OCI-M1 (cell line): ENCODE results near the gene RASGRF1.
"Not testable (repeated sequence)": the region's sequence is repeated elsewhere in the genome, so short reads cannot be mapped to it uniquely, and the experiment has no call there.

Experiments
- DNase-seq: peaks from one replicate; lab custom pipeline; 2025; lab: John Stamatoyannopoulos, UW

Gene RASGRF1

DNA sequence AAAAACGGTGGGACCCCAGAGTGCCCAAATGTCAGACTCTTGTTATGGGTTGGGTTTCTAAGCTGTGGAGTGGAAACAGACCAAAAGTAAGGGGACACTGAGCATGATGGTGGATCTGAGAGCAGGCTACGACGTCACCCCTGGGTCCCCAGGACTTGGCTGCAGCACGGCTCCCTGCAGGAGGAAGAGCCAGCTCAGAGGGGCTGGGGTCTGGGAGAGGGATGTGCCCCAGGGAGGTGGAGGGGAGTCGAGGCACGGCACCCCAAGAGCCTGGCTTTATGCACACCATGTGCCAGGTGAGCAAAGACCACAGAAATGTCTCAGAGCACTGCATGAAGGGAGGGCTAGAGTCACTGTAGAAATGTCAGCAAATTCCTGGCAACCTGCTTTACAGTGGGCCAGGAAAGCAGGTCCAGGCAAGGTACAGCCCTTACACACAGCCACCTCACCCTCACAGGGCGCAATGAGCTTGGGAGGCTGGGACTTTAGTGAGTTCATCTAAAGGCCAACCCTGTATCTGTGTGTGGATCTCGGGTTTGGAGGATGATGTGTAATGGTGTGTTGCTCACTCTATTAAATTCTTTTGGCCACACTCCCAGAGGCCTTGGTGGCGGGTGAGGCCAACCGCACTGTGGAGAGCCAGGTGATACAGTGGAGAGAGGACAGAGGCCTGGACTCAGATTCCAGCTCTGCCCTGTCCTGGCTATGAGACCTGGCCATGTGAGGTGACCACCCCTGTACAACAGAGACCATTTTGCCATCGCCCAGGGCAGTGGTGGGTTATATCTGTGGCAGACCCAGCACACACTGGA is 159.8 kb downstream of the RASGRF1 start:
- no peak for DNase-seq

DNA sequence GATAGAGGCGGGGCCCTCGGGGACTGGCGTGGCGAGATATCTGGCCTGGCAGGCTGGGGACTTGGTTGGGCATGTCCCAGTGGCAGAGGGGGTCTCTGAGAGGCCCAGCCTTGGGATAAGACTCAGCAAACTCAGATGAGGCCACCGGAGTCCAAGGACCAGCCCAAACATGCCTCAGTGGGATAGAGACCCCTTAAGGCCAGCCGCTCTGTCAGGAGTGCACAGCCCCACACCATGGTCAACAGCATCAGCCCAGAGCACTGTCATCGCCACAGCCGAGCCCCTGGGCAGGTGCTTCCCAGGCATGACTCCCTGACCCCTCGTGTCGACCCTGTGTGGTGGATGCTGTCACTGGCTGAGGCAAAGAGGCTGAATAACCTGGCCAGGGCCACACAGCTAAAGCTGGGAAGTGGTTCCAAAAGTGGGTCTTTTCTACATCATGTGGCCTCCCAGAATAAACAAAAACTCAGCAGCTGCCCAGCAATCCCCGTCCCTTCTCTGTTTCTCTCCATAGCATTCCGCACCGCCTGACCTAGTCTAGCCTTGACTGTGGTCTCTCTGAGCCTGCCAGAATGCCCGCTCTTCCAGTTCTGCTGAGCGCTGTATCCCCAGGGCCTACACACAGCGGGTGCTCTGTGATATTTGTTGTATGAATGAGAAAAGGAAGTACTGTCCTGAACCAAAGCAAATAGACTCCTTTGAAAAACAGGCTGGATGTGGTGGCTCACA is 160.9 kb downstream of the RASGRF1 start:
- DNase-seq = no peak

DNA sequence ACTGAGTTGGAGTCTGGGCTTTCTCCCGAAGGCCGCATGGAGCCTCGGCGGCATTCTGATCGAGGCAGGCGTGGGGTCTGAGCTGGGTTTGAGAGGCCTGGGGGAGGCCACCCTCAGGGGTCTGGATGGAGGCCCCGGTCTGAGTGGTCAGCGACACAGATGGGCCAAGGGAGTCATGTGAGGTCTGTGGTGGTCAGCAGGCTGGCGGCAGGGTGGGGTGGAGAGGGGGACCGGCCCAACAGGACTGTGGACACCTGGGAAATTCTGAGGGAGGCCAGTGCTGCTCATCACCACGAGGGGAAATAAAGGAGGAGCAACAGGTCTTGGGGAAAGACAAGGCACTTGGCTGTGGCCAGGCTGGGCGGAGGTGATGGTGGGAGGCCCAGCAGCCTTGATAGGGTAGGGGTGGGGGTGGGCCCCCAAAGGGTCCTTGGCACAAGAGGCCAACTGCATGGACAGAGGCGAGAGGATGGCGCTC is 161.9 kb downstream of the RASGRF1 start:
- no peak for DNase-seq

DNA sequence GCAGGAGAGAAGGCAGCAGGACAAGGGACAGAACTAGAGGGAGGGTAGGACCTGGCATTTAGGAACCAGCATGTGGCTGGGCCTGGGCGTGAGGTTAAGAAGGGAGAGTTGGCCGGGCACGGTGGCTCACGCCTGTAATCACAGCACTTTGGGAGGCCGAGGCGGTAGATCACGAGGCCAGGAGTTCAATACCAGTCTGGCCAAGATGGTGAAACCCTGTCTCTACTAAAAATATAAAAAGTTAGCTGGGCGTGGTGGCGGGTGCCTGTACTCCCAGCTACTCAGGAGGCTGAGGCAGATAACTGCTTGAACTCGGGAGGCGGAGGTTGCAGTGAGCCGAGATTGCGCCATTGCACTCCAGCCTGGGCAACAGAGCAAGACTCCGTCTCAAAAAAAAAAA is 162.4 kb downstream of the RASGRF1 start:
- DNase-seq = not testable (repeated sequence)

DNA sequence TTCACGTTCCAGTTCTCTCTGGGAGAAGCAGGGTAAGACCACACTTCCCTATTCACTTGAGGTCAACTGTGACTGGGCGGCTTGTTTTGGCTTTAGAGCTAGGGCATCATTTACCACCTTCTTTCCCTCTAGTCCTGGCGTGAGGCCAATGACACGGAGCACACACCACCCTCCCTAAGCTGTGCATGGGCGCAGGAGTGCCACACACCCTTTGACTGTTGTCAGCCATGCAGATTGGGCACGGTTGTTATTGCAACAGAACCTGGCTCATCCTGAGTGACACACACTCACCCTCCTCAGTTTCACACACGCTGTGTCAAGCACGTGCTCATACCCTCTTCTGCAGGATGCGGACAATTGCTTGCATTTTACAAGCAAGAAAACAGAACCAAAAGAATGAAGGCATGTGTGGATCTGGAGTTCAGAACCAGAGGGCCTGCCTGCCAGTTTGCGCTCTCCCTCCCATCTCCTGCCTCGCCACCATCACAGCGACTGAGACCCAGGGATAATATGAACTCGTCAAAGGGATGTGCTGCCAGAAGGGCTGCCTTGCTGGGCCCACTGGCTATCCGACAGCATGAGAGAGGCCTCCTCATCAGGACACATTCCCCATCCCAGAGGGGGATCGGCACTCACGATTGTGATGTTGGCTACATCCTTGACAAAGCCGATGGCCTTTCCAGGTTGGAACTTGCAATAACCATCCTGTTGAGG is 163.3 kb downstream of the RASGRF1 start:
- DNase-seq = no peak

DNA sequence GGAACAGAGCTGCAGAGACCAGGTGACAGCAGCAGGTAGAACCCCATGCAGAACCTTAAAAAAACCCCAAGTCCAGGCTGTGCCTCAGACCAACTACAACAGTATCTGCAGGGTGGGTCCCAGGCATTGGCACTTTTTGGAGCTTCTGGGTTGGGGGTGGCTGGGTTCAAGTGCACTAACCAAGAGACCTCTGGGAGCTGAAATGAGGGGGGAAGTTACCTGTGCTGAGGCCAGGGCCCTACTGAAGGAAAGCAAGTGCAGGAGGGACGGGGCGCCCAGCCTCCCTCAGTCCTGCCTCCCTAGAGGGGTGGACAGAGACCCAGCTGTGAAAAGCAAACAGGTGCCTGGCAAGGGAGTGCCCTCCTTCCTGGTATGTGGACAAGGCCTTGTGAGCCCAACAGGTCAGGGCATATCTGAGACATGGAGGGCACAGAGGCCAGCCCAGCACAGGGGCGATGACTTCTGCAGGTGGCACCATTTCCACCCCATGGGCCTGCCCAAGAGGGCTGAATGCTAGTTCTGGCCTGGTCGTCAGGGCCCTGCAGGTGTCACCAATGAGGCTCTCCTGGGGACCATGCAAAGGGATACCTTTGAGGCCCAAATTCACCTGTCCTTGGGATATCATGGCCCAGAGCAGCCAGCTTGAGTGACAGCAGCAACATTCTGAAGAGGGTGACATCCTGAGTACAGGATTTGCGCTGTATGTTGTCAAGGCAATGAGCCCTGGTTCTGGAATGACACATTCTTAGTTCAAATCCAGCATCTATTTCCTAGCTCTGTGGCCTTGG is 164.4 kb downstream of the RASGRF1 start:
- no peak for DNase-seq

DNA sequence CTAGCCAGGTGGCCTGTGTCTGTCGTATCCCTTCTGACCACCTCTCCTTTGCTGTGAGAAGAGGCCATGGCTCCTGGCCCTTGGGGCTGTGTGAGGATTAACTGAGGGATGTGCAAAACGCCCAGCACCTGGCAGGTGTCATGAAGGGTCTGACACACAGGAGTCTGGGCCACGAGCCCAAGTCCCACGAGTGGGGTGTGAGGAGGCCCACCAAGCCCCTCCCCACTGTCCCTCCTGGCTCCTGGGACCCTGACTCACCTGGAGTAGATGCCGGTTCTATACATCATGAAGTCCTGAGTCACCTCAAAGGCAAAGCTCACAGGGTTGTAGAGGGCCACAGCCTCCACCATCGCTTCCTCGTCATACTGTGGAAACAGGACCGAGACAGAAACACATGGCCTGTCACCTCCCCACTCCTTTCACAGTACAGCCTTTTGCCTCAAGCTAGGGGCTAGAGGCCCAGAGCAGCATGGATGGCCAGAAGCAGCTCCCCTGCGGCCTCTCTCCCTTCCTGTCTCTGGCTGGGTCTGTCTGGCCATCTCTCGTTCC is 165.4 kb downstream of the RASGRF1 start:
- DNase-seq = no peak

DNA sequence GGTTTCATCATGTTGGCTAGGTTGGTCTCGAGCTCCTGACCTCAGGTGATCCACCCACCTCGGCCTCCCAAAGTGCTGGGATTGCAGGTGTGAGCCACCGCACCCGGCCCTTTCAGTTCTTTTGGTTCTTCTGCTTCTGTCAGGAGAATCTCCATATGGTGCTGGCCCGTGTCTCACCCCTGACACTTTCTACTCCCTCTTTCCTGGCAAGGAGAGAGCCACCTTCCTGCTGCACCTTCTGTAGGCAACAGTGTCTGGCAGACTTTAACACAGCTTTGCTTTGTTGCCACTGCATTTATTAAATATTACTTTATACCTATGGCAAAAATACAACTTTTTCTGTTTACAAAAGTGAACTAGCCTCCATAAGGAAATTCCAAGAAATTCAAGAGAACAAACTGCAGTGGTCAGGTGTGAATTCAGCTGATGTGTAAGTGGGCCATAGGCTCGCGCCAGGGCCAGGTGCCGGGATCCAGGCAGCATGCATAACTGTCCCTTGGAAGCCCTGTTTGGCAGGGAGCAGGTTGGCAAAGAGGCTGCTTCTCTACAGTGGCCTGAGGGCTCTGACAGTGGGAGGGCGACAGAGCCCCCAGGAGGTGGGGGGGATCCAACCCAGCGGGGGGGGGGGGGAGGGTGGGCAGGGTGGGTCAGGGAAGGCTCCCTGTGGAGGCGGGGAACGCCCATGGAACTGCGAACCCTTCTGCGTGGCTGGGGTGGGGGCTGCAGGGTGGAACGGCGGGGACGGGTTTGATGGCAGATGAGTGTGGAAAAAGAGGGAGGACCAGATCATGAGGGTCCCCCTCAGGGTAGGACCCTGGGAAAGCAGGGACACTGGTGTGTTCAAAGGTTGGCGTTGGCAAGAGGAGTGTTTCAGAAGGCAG is 166.9 kb downstream of the RASGRF1 start:
- DNase-seq = no peak

DNA sequence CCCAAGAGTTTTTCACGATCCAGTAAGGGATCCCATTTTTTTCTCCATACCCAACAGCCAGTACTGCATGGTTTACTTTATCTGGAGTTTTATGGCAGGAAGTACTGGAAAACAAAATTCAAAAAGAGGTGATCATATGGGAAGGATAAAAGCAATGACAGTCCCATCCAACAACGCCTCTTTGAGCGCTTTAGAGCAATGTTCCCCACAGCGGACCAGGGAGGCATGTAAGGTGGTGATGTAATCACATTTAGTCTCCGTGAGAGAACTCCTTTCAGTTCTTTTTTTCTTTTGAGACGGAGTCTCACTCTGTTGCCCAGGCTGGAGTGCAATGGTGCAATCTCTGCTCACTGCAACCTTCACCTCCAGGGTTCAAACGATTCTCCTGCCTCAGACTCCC is 167.6 kb downstream of the RASGRF1 start:
- DNase-seq = no peak

DNA sequence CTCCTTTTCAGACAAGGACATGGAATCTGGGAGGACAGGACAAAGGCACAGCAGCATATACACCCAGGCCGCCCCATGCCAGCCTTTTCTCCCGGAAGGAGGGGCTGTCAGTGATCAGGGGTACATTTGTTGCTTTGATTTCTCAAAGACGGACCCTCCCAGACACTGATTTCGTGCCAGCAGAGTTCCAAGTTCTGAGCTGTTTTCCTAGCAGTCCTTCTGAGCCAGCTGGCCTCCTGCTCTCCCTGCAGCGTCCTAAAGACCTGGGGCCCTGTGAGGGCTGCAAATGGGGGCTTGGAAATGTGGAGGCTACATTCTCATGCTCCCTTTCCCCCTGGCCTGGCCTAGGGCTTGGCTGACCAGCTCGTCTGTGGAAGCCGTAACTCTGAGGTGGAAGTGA is 168.1 kb downstream of the RASGRF1 start:
- no peak for DNase-seq

DNA sequence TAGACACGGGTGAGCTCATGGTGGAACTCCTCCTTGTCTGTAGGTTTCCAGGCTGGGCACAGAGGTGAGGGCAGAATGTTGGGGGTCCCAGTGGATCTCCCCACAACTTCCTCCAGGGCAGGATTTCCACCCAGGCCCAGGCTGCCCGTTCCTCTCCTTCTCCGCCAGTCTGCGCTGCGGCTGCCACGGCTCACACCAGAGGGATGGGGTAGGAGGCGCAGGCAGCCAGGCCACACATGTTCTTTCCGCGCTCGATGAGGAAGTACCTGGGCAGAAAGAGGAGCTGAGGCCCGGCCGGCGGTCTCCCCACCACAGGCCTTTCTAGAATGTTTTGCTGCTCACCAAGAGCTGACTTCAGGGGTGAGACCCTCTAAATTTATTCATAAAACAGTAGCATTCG is 168.6 kb downstream of the RASGRF1 start:
- no peak for DNase-seq

DNA sequence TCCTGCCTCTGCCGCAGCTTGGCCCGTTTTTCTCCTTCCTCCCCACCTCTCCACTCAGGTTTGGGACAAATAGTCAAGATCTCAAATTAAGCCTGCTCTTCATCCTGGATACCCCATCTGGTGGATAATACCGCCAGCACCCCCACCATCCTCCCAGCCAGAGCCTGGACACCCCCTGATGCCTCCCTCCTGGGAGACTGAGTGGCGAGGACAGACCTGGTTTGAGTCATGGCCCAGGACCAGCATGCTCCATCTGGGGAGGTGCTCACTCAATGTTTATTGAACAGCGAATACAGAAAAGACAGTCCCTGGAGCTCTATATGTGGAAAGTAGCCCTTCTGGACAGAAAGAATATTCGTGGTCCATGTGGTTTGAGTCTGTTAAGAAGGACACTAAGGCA is 169.1 kb downstream of the RASGRF1 start:
- no peak for DNase-seq

DNA sequence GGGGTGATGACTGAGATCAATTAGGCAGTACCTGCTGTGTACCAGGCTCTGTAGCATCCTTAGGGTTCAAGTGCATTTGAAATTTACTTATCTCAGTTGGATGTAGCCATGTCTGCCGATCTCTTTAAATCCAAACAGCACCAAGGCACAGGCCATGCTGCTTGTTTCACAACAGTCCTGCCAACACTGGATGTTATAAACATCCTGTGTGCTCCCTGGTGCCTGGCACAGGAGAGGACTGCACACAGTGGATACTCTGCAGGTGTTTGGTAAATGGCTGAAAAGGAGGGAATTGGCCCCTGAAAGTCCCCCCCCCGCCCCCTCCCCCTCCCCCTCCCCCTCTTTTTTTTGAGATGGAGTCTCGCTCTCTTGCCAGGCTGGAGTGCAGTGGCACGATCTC is 172.7 kb downstream of the RASGRF1 start:
- DNase-seq = no peak

DNA sequence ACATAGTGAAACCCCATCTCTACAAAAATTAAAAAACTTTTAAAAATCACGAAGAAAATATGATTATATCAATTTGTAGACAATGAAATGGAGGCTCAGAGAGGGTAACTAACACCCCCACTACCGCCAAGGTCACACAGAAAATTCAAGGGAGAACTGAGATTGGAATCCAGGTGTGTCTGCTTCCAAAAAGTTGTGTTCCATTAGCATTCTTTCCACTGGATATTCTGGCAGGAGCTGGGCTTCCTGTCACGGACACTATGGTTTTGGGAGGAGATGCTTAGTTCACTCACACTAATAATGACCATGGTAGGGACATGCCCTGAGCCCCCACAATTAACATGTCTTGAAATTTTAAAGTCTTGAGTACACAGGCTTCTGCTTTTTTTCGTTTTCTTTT is 174.5 kb downstream of the RASGRF1 start:
- DNase-seq = no peak

DNA sequence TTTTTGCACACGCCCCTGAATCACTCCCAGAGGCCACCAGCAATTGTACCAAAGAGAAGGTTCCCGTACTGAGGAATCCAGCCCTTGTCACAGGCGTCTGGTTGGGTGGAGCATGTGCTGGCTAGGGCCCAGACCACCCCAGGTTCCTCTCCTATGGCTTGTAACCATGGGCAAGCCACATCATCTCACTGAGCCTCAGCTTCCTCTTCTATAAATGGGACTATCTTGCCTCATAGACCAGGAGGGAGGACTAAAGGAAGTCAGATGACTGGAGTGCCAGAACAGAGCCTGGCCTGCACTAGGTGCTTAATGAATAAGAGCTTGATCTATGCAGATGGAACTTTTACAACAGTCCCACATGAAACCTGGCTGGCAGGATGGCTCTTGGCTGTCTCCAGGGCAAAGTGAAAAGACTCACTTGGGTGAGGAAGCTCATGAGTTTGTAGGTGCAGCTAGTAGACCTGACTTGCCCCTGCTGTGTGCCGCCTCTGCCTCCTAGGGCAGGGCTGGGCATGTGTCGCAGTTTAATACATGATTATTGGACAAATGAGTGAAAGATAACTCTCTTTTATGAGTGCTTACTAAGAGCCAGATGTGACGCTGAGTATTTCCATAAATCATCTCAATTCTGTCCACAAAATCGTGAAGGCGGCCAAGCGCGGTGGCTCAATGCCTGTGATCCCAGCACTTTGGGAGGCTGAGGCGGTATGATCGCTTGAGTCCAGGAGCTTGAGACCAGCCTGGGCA is 175.1 kb downstream of the RASGRF1 start:
- DNase-seq = peak; percentile 84

DNA sequence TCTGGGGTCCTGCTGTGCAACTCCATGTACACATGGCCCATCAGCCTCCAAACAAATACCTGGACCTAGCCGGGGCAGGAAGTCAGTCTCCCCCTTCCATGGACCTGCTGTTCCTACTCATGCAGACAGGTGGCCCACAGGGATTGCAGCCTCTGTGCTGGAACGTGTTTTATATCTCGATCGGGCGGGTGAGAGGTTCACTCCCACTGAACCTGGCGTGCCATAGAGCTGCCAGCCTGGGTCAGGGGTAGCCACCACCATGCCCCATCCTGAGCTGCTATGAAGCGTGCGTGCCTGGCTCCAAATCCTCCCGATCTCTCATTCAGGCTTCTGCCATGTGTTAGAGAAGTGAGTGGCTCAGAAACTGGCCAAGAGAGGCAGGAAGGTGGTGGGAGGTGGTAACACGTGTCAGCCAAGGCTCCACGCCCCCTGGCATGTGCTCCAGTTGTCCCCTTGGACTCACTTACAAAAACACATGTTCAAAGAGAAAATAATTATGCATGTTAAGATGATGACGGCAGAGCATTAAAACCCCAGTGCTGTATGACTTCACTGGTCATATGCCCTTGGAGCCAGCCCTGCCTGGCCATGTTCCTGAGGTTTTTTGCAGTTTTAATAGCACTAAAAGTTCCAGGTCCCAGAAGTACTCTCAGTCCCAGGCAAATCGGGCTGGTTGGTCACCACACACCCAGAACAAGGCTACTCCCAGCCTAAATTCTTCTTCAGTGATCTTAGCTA is 176.4 kb downstream of the RASGRF1 start:
- no peak for DNase-seq

DNA sequence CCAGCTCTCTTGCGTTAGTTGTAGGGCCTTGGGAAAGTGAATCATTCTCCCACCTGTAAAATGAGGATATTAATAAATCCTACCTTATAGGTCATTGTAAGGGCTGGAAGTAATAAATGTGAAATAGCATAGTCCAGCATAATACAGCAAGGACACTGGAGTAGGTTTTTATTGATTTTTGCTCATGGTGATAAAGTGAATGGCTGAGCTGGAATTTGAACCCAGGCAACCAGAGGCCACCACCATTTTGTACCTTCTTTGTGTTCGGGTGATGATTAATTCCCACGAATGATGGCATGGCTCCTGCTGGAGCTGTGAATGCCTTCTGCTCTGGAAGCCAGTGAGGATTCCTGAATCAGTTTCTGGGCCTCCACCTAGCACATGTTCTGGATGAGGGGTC is 177.6 kb downstream of the RASGRF1 start:
- no peak for DNase-seq

DNA sequence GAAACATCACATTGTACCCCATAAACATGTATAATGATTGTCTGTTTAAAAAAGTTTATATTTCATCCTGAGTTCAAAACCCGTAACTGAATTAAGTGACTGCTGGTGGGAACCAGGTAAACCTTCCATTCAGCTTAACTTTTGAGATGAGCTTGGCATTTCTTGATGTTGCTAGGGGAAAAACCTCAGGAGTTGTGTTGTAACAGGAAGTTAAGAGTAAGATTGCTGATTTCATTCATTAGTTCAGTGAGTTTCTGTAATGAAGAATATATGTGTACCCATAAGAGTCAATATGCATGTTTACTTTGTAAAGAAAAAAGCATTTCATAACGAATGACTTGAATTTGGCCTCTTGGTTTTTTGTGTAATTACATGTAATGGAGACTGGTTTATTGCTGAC is 178.3 kb downstream of the RASGRF1 start:
- DNase-seq = no peak

DNA sequence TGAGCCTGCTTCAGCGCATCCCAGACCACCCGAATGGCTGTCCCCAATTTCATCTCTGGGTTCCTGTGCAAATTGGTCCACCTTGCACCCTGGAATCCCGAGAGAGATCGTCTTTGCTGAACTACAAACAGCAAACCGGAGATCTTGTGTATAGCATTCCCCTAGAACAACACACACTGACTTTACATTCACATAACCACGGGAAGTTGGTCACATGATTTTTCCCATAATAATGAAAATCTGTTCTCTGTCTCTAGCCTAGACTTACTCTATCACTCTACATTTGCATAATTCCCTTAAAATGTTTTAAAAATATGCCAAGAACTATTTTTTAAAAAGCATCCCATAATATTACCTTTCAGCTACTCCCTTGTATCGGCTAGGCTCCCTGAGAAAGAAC is 180.3 kb downstream of the RASGRF1 start:
- DNase-seq = no peak
